GM12874 (cell line): ENCODE data around the gene CXCL12.

Experiments
- TF ChIP-seq, protein P1 (sequence below): IDR thresholded peaks from 2 replicates; pipeline ENCODE4 v1.5.1; 2011; ENCODE audit warnings: low read depth, mild to moderate bottlenecking, control low read depth, low read length, moderate library complexity; ENCODE audit not compliant: insufficient read depth

CXCL12 gene

DNA sequence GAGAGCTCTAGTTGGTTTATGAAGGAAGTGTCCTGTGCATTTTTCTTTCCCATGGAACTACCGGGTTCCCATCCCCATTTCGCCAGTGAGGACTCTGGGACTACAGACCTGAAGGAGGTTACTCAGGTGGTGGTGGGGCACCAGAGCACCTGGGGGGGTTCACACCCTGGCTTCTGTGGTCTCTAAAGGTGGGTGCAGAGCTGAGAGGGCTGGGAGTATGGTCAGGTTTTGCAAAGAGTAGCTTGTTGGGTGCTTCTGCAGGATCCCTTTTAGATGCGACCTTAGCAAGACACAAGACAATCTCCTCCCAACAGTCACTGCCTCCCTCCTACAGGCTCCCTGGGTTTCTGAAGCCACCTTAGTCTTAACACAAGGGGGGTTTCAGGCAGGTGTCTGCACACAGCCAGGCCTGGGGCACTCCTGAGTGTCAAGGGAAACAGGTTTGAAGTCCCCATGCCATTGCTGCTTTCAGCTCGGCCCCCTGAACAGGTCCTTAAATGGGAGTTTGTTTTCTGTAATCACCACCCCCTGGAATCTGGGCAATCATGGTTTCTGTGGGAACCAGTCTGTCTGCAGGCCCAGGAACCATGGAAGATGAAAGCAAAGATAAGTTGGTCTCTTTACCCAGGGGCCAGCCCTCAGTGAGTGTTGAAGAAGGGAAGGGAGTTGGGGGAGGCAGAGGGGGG is 9.9 kb upstream of the CXCL12 start:
- TF ChIP-seq, protein P1, sequence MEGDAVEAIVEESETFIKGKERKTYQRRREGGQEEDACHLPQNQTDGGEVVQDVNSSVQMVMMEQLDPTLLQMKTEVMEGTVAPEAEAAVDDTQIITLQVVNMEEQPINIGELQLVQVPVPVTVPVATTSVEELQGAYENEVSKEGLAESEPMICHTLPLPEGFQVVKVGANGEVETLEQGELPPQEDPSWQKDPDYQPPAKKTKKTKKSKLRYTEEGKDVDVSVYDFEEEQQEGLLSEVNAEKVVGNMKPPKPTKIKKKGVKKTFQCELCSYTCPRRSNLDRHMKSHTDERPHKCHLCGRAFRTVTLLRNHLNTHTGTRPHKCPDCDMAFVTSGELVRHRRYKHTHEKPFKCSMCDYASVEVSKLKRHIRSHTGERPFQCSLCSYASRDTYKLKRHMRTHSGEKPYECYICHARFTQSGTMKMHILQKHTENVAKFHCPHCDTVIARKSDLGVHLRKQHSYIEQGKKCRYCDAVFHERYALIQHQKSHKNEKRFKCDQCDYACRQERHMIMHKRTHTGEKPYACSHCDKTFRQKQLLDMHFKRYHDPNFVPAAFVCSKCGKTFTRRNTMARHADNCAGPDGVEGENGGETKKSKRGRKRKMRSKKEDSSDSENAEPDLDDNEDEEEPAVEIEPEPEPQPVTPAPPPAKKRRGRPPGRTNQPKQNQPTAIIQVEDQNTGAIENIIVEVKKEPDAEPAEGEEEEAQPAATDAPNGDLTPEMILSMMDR = no peak

DNA sequence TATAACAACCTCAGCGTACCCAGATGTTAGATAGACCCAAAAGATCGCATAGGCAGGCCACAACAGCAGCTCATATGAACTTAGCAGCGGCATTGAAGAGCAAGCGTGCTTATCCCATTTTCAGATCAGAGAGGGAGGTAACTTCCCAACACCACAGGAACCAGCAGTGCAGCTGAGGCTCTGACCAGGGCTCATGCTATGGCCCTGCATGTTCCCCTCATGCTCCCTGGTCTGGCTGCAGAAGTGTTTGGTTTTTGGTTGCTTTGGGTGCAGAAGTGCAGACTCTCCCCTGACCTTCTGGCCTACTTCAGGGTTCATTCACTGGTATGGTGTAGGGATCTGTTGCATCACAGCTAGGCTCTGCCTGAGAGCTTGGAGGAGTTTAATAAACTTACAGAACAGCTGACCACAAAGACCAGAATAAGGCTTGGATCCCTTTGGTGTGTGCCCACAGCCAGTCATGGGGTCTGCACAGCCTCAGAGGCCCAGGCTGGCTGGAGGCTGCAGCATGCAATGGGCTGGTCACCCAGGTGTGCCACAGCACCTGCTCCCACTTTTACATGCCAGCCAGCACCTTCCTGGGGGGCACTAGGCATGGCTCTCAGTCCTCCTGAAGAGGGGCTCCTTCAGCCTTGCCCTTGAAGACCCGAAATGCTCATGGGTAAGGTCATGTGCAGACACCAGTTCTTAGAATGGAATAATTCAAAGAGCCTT is 9.1 kb upstream of the CXCL12 start:
- TF ChIP-seq, protein P1 = no peak

DNA sequence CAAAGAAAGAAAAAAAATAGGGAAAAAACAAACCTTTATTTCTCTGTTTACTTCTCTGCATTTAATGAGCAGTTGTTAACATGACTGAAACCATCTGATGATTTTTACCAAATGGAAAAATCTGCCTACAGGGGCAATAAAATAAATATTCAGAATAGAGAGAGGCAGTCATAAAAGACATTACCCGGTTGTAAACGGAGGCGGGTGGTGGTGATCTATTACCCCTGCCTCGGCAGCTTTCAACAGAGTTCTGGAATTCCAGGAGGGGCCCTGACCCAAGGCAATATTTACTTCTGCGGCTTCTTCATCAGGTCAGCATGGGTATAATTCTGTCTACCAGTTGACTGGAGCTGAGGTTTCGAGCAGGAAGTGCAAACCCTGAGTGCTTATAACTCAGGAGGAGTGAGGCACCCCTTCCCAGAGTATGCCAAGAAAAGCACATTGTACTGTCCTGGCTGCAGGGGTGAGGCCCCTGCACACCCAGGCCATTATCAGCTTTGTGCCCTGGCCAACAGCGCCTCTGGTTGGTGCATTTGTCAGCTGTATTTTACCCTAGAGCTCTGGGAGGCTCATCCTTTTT is 8.2 kb upstream of the CXCL12 start:
- TF ChIP-seq, protein P1 = no peak

DNA sequence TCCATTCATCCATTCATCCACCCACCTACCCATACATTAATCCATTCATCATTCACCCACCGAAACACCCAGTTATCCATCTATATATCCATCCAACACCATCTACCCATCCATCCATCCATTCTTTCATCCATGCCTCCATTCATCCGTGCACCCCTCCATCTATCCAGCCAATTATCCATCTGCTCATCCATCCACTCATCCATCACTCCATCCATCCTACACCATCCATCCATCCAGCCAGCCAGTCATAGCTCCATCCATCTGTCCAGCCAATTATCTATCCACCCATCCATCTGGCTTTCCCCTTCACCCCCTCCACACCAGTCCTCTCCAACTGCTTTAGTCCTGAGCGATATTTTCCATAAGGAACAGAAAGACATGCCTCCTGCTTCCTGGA is 7.5 kb upstream of the CXCL12 start:
- TF ChIP-seq, protein P1 = no peak

DNA sequence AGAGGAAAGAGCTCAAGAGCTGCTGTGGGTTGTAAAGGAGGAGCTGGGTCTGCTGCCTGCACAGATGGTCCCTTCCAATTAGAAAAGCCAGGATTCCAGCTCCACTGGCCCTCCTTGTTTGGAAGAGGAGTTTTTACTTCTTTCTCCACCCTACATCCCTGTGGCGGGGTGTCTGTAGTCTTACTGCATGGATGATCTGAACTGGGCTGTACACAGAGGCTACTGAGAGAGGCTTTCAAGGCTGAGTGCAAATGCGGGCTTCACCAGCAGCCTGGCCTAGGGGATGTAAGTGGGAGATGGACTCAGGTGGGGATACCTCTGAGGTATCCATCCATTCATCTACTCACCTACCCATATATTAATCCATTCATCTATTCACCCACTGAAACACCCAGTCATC is 7.1 kb upstream of the CXCL12 start:
- TF ChIP-seq, protein P1 = no peak

DNA sequence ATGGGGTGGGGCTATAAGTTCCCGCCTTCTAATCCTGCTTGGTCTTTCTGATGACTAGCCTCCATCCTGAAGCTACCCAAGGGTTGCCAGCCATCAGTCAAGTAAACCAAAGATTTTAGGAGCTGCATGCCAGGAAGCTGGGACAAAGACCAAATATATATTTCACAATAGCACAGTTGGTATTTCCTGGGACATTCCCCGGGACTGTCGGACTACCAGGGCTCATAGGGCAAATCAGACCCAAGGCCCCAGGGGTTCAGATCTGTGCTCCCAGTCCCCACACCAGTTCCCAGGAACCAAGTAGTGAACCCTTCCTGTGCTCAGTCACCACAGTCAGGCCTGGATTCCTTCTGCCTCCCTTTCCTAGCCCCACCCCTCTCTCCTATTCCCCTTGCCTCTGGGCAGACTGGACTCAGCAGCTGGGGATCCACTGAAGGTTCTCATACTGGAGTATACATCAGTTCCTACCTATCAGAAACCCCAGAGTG is 5.7 kb upstream of the CXCL12 start:
- TF ChIP-seq, protein P1 = no peak

DNA sequence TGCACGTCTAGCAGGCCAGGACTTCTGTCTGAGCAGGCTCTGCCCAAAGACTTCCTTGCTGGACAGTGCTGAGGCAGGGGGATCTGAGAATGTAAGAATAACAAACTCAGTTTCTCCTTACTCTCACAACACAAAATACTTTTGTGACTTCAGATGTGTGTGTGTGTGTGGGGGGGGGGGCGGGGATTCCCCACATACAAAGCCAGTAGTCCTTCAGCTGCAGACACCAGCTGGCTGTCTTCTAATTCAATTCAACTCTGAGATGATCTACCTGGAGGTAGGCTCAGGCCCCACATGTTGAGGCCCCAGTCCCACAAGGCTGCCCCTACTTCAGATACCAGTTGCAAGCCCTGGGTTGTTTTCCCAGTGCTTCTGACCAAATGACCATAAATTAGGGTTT is 4.7 kb upstream of the CXCL12 start:
- TF ChIP-seq, protein P1 = no peak
